Vagina (tissue), 2 donors: ENCODE data around the gene ULBP1. TPM values are rescaled to one million over a fixed set of nuclear protein-coding genes. Genes with fewer than 3 reads are reported as not detected.
"Not testable (repeated sequence)": the region's sequence is repeated elsewhere in the genome, so short reads cannot be mapped to it uniquely, and the experiment has no call there.

Experiments used
- DNase-seq, 2 donors: peaks; one replicate each; pipeline ENCODE4 v3.0.0-alpha.2; 2017; ENCODE audit errors: extremely low spot score in 2 of 2
- H3K27ac ChIP-seq: fragments of 200-600 bp; sonication (generic); one replicate; pipeline ENCODE4 v1.5.1; 2019
- H3K27me3 ChIP-seq: fragments of 200-600 bp; sonication (generic); one replicate; pipeline ENCODE4 v1.5.1; 2019
- H3K36me3 ChIP-seq, 2 donors: fragments of 200-600 bp; sonication (generic); one replicate each; pipeline ENCODE4 v1.5.1; 2017 to 2019
- H3K4me1 ChIP-seq: fragments of 200-600 bp; sonication (generic); one replicate; pipeline ENCODE4 v1.5.1; 2019
- H3K4me3 ChIP-seq, 2 donors: fragments of 200-600 bp; sonication (generic); 1 replicate in 1 of 2; 2 replicates in 1 of 2; pipeline ENCODE4 v1.5.1; 2016 to 2019
- H3K9me3 ChIP-seq: fragments of 200-600 bp; sonication (generic); one replicate; pipeline ENCODE4 v1.5.1; 2019
- POLR2A ChIP-seq, 2 donors: fragments of 450-650 bp; IDR thresholded peaks; one replicate each; pipeline ENCODE4 v1.6.1; 2017; ENCODE audit warnings: antibody characterized with exemption in 2 of 2, mild to moderate bottlenecking in 2 of 2, moderate library complexity in 2 of 2
- POLR2AphosphoS5 ChIP-seq, 2 donors: sonication (generic); formaldehyde crosslinking; IDR thresholded peaks; one replicate each; pipeline ENCODE4 v1.9.0; 2017; ENCODE audit warnings: antibody characterized with exemption in 2 of 2, mild to moderate bottlenecking in 2 of 2, low read depth in 1 of 2; ENCODE audit not compliant: insufficient read depth in 1 of 2
- intact Hi-C: fragments of 100-400 bp; cut with DNase I; formaldehyde crosslinking; loops from one replicate; pipeline ENCODE4 v1.15.1; 2023
- total RNA-seq: library from RNA; depleted of rRNA; stranded (reverse); fragments of >200 nt; gene quantifications from one replicate; pipeline ENCODE4 v1.2.3, GENCODE V29; 2016
- TF ChIP-seq, protein P1 (sequence below), 3 experiments: fragments of 450-650 bp in 2 of 3; fragments of 200-600 bp in 1 of 3; sonication (generic) in 1 of 3; IDR thresholded peaks; one replicate each; pipeline ENCODE4 v1.5.1; 2017 to 2019; ENCODE audit warnings: antibody characterized with exemption in 3 of 3, mild to moderate bottlenecking in 2 of 3, moderate library complexity in 2 of 3

ULBP1 gene
- total RNA-seq, 1 donor from 2014 or later: not detected

DNA sequence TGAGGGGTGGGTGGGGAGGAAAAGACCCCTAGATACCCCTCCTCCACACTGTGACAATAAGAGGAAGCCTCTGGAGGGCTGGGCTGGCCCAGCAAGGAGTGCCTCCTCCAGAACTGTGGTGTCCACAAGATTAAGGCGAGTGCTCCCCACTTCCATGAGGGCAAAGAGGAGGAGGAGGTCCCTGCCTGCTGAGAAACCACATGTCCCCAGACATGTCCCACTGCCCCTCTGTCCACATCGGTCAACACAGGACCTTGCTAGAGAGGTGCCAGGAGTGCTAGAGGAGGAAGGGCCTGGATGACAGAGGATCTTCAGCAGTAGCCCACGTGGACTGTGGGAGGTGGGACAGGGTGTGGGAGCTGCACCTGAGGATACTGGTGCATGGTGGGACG, 43.9 kb upstream of the ULBP1 start:
- DNase-seq: no peak
- Histone ChIP-seq H3K9me3 (no peaks in the 10 kb centered on the region), H3K27me3 (no peaks in the 10 kb centered on the region), H3K4me3 (no peak overlapping the region), H3K4me1 (peaks cover 11% of the 10 kb centered on the region), H3K36me3 (no peaks in the 10 kb centered on the region), H3K27ac (no peak overlapping the region)
- TF ChIP-seq POLR2AphosphoS5 (IDR thresholded peaks at IDR 0.05; ENCODE audit: insufficient read depth in 1 of 2, low read depth in 1 of 2) (no peak), POLR2A (IDR thresholded peaks at IDR 0.05) (no peak)
- TF ChIP-seq, protein P1, sequence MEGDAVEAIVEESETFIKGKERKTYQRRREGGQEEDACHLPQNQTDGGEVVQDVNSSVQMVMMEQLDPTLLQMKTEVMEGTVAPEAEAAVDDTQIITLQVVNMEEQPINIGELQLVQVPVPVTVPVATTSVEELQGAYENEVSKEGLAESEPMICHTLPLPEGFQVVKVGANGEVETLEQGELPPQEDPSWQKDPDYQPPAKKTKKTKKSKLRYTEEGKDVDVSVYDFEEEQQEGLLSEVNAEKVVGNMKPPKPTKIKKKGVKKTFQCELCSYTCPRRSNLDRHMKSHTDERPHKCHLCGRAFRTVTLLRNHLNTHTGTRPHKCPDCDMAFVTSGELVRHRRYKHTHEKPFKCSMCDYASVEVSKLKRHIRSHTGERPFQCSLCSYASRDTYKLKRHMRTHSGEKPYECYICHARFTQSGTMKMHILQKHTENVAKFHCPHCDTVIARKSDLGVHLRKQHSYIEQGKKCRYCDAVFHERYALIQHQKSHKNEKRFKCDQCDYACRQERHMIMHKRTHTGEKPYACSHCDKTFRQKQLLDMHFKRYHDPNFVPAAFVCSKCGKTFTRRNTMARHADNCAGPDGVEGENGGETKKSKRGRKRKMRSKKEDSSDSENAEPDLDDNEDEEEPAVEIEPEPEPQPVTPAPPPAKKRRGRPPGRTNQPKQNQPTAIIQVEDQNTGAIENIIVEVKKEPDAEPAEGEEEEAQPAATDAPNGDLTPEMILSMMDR (IDR thresholded peaks at IDR 0.05): no peak
- intact Hi-C loops: no loop called here

DNA sequence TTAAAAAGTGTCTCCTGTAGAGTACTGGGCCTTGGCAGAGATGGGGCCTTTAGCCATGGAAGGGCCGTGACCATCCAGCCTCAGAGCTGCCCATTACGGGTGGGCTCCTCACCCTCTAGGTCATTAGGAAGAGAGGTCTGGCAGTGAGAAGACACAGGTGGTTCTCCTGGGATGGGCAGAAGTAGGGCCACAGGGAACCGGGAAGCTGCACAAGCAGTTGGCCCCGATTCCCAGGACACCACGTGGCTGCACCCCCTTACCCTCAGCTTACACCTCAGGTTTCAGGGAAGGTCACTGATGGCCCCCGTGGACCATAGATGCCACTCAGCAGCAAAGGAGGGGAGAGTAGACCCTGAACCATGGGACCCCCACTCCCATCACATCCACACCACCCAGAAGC, 42.4 kb upstream of the ULBP1 start:
- Histone ChIP-seq H3K4me3 (no peak overlapping the region), H3K4me1 (peaks cover 23% of the 10 kb centered on the region), H3K36me3 (no peaks in the 10 kb centered on the region), H3K27ac (no peak overlapping the region), H3K9me3 (no peaks in the 10 kb centered on the region), H3K27me3 (no peaks in the 10 kb centered on the region)
- intact Hi-C loops: no loop called here
- no peak for DNase-seq
- TF ChIP-seq, protein P1 (IDR thresholded peaks at IDR 0.05): no peak
- TF ChIP-seq POLR2A (IDR thresholded peaks at IDR 0.05) (no peak), POLR2AphosphoS5 (IDR thresholded peaks at IDR 0.05; ENCODE audit: insufficient read depth in 1 of 2, low read depth in 1 of 2) (no peak)

DNA sequence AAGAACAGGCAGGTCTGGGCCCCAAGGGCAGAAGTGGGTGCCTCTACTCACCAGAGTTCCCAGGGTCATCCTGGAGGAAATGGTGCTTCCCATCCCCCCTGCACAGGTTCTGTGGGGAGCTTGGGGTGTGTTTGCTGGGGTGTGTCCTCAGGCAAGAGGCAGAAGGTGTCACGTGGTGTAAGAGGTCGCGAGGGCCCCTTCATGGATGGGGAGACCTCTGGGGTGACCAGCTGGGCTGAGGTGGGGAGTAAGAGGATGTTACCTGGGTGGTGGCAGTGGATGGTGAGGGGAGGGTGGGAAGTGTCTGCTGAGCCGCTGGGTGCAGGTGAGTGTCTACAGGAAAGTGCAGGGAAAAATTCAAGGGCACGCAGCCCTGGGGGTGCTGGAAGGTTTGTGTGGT, 41.7 kb upstream of the ULBP1 start:
- intact Hi-C loops: loop anchor here (2.0 kb wide), 1 partner anchor 57 kb away; the partner anchor contains the start of gene LRP11
- H3K4me3 ChIP-seq: peak overlapping the region; percentile 50 to 55
- not testable (repeated sequence) for H3K27ac ChIP-seq, H3K36me3 ChIP-seq, H3K27me3 ChIP-seq, DNase-seq, H3K9me3 ChIP-seq
- peaks cover 23% of the 10 kb centered on the region for H3K4me1 ChIP-seq

DNA sequence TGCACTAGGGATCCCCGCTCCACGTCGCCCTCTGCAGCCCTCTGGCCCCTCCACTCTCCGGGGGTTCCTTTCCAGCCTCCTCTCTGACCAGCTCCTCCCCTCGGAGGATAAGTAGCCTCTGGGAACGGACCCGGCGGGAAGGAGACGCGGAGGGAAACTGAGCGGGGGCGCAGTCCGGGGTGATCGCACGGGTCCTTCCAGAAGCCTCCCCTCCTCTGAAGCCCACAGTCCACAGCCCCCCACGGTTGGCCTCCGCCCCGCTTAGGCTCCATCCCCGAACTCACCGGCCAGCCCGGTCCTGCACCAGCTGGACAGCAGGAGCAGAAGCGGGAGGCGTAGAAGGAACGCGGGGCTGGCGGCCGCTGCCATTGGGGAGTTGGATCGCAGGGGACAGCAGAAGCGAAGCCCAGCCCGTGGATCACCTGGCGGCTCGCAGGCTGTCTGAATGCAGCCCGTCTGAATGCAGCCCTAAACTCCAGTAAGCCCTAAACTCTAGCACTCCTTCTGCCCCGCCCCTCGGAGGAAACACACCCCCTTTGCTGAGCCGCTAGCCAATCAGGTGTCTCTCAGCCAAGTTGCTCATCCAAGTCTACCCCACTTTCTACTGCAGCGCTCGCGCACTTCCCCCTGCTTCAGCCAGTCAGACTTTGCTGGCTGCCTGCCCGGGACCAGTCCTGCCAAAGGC, 41.0 kb upstream of the ULBP1 start, which contains the start of gene RAET1G:
TSS of gene RAET1G (minus strand) at position 480 of the 685 bp plus-strand sequence. CDS start at position 369, 111 bp downstream.
- intact Hi-C loops: loop anchor here (2.0 kb wide), 1 partner anchor 58 kb away; the partner anchor contains the start of gene LRP11
- TF ChIP-seq, protein P1 (IDR thresholded peaks at IDR 0.05): no peak
- TF ChIP-seq POLR2A (IDR thresholded peaks at IDR 0.05) (no peak), POLR2AphosphoS5 (IDR thresholded peaks at IDR 0.05; ENCODE audit: insufficient read depth in 1 of 2, low read depth in 1 of 2) (peak in 1 of 2 donors; percentile 80)
- H3K9me3 ChIP-seq: no peaks in the 10 kb centered on the region
- DNase-seq: peak in 1 of 2 donors; percentile 94
- no peaks in the 10 kb centered on the region for H3K27me3 ChIP-seq
- H3K36me3 ChIP-seq: no peaks in the 10 kb centered on the region
- peaks cover 23% of the 10 kb centered on the region for H3K4me1 ChIP-seq
- peak within 1 kb of the TSS; percentile 50 to 55 for H3K4me3 ChIP-seq
- H3K27ac ChIP-seq: no peak within 1 kb of the TSS

DNA sequence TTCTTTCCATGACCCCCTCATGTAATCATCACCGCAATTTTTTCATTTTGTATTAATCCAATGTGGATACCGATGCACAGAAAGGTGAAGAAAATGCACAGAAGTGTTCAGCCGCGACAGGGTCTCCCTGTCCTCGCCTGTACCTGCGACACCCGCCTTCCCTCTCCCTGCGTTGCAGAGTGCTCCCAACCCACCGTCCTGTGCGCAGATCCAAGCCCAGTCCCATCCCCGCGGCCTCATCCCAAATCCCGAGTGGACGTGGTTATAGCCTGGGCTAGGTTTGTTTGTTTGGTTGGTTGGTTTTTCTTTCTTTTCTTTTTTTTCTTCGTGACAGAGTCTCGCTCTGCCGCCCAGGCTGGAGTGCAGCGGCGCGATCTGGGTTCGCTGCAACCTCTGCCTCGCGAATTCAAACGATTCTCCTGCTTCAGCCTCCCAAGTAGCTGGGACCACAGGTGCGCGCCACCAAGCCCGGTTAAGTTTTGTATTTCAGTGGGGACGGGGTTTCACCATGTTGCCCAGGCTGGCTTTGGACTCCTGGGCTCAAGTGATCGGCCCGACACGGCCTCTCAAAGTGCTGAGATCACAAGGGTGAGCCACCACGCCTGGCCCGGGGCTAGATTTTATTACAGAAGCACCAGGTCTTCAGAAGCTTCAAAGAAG, 40.3 kb upstream of the ULBP1 start:
- no peak overlapping the region for H3K27ac ChIP-seq
- H3K4me3 ChIP-seq: peak overlapping the region; percentile 50 to 55
- no peak for TF ChIP-seq POLR2A (IDR thresholded peaks at IDR 0.05)
- no peaks in the 10 kb centered on the region for H3K9me3 ChIP-seq
- intact Hi-C loops: loop anchor here (2.0 kb wide), 1 partner anchor 59 kb away; the partner anchor contains the start of gene LRP11
- no peaks in the 10 kb centered on the region for H3K36me3 ChIP-seq
- H3K27me3 ChIP-seq: no peaks in the 10 kb centered on the region
- DNase-seq: no peak
- peaks cover 23% of the 10 kb centered on the region for H3K4me1 ChIP-seq
